HG03060 (cell line): ENCODE results near the gene MMP8.
"Not testable (repeated sequence)": the region's sequence is repeated elsewhere in the genome, so short reads cannot be mapped to it uniquely, and the experiment has no call there.

Experiments used
- ATAC-seq: cut with Tn5 transposase; IDR thresholded peaks from one replicate; pipeline ENCODE4 v1.9.1; 2021; ENCODE audit warnings: low read depth, moderate number of reproducible peaks; ENCODE audit not compliant: unreplicated experiment

MMP8 gene, protein sequence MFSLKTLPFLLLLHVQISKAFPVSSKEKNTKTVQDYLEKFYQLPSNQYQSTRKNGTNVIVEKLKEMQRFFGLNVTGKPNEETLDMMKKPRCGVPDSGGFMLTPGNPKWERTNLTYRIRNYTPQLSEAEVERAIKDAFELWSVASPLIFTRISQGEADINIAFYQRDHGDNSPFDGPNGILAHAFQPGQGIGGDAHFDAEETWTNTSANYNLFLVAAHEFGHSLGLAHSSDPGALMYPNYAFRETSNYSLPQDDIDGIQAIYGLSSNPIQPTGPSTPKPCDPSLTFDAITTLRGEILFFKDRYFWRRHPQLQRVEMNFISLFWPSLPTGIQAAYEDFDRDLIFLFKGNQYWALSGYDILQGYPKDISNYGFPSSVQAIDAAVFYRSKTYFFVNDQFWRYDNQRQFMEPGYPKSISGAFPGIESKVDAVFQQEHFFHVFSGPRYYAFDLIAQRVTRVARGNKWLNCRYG

DNA sequence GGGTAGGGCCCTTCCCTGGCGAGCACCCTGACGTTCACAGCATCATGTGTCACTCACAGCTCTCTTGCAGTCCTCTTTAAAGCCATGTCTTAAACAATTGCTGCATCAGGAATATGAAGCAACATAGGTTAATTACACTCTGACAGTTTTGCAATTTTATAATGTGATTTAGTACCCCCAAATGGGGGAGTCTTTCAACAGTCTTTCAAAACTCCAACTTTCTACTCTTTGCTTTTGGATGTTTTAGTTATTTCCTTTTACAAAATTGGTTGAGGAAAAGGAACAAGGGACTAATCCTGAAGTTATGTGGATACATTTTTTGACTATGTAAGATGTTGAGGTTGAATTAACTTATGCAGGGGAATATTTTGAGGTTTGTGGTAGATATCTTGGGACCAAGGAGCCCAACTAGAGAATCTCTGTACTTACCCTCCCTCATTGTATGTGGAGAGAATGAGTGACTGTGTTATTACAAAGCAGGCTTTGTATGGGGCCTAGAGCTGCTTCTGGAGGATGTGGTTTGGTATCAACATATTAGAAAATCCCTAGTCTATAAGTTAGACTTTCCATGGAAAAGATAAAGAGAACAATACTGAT, at the start of gene MMP8:
Gene MMP8, minus strand, starts transcription at position 51 of the 597 bp plus-strand sequence. CDS start 99 bp downstream, outside the sequence.
- ATAC-seq: no peak

DNA sequence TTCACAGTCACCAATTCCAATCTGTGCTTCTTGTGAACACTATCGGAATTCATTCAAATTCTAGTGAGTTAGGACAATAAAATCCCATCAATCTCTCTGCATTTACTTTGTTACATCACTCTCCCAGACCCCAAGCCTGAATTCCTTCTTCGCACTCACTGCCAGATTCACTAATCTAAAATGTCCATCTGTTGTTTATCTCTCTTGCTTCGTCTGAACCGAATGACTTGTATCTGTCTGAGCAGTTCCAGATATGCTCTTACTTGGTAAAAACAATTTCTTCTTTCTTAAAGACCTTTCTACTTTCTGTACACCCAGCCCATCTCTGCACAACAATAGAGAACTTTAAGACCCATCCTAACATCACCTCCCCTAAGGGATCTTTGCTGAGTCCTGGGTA, 48.6 kb upstream of the MMP8 start:
- ATAC-seq: no peak

DNA sequence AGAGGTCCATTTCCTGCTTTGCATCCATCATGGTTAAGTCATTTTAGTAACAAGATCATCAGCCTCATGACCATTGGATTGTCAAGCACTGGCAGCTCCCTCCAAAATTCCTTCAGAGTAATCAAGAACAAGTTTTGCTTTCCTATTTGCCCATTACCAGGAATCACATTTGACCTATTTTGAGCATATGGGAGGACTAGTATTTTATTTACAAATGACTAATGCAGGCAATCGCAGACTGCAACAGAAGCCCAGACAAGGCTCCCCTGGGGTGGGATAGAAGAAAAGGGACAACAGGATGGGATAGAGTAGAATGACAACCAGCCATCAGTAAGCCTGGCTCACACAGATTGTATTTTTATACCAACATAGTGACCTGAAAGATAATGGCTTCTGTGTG, 46.6 kb upstream of the MMP8 start:
- no peak for ATAC-seq

DNA sequence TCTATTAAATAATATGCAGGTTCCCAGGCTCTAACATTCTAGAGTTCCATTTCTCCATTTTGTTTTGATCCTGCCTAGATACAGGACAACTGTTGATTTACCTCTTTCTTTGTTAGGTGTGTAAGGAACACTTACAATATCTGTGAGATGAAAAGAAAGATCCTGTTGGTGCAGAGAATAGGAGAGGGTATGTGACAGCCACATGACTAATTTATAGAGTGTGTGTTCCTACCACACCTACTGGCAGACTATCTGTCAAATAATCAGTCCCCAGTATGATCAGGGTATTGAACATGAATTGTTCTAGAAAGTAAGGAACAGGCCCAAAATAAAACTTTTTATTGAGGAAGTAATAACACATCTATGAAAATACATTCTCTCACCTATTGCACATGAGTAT, 45.4 kb upstream of the MMP8 start:
- ATAC-seq: no peak

DNA sequence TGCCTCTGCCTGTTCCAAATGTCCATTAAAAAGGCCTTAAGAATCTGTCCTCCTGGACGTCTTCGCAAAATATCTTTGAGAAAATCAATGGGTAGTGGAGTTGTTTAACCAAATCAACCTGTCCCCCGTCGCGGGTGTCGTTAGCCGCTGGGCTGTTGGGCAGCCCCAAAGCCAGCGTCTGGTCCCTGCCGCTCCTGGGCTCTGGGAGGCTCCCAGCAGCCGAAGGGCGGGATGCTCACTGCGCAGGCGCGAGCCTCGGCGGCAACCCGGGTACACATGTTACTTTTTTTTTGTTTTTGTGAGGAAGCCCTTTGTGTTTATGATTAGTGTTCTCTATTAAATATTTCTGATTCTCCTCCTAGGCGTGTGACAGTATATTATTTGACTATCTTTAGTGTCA, 43.0 kb upstream of the MMP8 start:
- no peak for ATAC-seq

DNA sequence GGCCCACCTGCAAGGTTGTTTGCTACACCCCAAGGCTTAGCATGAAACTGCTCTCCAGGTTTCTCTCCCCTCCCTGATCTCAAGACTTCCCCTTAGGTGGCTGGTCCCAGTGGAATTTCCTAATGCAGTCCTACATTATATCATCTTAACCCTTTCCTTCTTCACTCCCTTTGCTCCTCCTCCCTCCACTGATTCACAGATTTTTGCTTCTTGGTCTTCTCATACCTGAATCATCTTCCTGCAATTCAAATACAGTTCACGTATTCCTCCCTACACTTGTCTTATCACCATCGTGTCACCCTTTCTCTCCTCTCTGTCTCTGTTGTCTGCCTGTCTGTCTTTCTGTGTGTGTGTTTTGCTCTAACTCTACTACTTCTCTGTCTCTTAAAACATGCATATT, 38.7 kb upstream of the MMP8 start:
- no peak for ATAC-seq

DNA sequence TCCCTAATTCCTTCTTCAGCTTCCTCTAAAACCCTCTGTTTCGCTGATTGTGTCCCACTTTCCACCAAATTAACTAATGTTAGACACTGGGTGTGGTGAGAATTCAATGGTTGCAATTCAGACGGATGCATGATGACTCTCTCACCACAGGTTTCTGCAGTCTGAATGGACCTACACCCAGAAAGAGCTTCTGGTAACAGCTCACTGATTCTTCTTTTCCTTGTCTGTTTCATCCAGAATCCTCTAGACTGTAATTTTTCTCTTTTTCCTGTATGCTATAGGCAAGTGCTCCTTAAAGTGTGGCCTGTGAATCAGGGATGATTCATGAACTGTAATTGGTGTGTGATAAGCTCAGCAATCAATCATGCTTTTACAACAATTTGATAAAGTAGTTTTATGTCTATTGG, 37.6 kb upstream of the MMP8 start:
- no peak for ATAC-seq

DNA sequence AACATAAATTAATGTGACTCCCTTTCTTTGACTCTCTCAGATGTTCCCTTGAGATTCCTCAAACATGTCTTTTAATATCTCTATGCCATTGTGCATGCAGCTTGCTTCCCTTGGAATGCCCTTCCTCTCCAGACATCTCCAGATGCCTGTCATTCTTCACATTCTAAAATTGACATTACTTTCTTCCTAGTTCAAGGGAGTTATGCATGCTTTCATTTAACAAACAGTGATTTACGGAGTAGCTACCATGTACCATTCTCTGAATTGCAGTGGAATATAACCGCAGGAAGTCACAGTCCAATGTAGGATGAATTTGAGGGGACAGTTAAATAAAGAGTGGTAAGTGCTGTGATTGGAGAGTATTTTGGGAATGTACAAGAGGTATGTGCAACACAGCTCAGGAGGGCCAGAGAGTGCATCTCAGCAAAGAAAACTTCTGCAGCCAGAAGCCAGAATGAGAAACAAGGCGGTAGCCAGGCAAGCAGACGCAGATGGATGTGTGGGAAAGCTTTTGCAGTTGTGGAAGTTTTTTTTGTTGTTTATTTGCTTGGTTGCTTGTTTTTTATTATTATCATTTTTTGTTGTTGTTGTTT, 37.0 kb upstream of the MMP8 start:
- no peak for ATAC-seq

DNA sequence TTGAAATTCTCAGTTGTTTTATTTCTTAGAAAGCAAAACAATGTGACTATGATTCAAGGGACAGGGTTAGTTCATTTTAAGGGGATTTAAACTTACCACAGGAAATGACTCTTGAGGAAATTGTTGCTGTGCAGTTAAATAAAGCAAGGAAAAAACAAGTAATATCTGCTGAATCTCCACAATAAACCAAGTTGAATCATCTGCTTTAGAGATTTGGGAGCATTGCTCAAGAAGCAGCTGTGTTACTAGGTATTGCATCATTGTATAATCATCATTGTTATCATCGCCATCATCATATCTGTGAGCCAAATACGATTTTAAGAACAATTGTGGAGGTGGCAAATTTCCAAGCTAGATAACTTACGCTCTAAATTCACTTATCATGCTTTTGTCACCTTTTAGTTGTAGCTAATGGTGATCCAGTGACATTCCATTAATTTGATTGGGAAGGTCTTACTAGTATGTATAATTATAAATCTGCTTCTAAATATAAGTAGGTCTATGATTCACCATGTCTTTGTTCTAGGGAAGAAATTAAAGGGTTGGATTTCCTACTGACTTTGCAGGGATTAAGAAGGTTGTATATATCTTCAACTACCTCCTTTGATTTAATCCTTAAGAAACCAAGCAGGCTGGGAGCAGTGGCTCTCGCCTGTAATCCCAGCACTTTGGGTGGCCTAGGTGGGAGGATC, 35.7 kb upstream of the MMP8 start:
- no peak for ATAC-seq

DNA sequence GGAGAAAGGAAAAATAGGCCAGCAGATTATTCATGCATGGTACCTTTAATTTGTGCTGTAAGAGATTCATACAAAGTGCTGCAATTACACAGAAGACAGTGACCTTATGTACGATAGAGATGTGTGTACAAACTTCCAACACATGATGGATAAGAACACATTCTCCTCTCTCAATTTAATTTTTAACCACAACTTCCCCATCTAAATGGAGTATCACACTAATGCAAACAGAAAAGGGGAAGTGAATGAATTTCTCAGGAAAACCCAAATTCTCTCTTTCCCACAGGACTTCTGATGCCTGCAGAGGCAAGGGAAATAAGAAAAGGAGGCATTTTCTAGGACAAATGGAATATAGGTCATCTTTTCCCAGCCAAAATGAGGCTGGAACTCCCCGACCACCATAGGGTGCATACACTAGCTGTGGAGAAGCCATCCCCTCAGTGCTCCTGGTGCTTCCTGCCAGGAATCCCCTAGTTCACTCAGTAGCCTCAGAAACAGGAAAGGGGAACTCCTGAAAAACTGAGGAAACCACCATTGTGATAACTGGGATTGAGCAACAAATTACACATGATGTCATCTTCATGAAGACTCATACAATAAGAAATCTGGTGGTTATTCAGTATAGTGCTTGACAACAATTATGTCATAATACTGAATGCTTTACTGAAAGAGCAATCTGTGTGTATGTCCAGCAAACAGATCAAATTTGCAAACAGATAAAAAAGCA, 33.2 kb upstream of the MMP8 start:
- ATAC-seq: no peak

DNA sequence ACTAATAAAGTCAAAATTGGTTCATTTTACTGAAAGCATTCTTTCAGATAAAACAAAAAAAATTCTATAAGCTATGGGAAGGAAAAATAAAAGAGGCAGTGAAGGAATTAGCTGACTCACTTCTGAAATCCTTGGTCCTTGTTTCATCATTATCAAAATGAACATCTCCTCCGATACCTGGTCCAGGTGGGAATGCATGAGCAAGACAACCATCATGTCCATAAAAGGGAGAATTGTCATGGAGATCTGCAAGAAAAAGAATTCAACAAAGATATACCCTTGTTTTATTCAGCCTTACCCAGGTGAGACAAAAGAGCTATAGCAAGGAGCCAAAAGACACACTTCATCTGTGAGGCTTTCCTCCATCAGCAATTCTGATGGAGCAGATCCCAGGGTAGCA, 28.5 kb upstream of the MMP8 start:
- no peak for ATAC-seq

DNA sequence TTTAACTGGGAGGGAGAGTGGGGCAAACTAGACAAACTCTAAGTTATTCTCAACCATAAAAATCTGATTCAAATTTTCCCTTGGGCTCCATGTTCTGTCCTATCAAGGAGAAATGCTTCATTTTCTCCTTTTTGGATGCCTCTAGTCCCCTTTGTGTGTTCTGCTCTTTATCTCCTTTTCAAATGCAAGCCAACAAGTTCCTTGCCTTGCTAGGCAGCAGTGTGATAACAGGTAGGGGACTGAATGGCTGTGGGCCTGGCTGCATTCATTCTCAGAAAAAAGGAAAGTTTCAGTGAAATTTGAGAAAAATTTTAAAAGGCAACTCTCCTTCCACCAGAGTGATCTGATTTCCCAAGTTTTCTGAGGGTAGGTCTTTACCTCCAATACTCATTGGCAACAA, 26.9 kb upstream of the MMP8 start:
- ATAC-seq: no peak

DNA sequence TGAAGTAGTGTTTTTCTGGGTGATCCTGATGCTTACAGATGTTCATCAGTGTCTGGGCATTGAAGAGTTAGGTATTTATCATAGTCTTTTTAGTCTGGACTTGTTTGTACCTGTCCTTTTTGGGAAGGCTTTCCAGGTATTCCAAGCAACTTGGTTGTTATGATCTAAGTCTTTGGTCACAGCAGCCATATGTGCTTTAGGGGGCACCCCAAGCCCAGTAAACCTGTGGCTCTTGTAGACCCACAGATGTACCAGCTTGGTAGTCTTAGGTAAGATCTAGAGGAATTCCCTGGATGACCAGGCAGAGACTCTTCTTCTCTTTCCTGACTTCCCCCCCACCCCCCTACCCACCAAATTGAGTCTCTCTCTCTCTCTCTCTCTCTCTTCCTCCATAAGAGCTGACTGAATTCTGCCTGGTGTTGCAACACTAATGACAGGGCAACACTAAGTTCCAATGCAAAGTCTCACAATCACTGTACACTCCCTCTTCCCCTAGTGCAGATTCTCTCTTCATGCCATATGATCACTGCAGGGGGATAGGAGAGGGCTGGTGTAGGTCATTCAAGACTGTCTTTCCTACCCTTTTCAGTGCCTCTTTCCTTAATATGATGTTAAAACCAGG, 24.5 kb upstream of the MMP8 start:
- ATAC-seq: no peak

DNA sequence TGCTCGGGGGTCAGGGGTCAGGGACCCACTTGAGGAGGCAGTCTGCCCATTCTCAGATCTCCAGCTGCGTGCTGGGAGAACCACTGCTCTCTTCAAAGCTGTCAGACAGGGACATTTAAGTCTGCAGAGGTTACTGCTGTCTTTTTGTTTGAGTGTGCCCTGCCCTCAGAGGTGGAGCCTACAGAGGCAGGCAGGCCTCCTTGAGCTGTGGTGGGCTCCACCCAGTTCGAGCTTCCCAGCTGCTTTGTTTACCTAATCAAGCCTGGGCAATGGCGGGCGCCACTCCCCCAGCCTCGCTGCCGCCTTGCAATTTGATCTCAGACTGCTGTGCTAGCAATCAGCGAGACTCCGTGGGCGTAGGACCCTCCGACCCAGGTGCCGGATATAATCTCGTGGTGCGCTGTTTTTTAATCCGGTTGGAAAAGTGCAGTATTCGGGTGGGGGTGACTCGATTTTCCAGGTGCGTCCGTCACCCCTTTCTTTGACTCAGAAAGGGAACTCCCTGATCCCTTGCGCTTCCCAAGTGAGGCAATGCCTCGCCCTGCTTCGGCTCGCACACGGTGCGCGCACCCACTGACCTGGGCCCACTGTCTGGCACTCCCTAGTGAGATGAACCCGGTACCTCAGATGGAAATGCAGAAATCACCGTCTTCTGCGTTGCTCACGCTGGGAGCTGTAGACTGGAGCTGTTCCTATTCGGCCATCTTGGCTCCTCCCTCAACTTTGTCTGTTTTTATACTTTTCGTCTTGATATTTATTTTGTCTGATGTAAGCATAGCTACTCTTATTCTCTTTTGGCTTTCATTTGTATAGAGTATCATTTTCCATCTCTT, 22.2 kb upstream of the MMP8 start:
- ATAC-seq: not testable (repeated sequence)

DNA sequence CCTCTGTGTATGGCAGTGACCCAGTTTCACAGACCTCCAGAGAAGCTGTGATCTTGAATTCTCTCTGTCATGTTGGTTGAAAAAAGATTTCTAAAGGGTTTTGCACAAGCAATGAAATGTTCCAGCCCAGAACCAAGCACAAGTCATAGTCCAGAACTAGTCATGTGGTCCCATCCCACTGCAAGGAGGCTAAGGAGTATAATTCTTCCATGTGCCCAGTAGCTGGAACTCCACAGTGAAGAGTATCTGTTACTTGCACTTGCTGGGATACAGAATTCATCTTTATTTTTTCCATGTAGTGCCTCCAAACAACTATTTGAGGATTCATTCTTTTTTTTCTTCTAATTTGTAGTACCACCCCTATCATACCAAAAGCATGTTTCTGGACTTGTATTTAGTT, 9.9 kb upstream of the MMP8 start:
- no peak for ATAC-seq

DNA sequence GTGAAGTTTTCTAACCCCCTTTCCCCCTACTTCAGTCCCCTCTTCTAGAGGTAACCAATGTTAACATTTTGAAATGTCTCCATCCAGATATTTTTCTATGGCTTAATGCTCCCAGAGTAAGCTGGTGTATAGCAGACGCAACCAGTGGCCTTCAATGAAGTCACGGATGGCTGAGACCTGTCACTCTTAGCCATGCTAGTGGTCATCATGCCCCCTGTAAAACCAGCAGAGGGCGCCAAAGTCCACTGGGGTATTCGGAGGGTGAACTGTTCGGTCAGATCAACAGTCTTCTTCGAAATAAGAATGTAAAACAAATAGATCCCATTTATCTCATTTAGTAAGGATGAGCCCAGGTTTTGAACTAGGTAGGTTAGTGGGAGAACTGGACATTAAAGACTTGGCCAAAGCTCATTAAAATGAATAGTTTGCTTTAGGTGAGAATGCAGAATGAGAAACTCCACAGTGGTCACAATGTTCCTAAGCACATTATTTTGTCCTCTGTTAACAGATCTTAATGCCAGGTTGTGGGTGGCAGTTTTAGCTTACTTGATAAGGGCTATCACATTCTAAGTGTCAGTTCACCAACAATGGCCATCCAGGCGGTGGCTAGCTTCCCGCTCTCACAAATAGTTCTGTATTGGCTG, 8.6 kb upstream of the MMP8 start:
- peak; percentile 87 for ATAC-seq

DNA sequence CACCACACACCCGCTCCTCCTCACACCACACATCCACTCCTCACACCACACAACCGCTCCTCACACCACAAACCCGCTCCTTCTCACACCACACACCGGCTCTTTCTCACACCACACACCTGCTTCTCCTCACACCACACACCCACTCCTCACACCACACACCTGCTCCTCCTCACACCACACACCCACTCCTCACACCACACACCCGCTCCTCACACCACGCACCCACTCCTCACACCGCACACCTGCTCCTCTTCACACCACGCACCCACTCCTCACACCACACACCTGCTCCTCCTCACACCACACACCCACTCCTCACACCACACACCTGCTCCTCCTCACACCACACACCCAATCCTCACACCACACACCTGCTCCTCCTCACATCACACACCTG, 6.2 kb upstream of the MMP8 start:
- not testable (repeated sequence) for ATAC-seq

DNA sequence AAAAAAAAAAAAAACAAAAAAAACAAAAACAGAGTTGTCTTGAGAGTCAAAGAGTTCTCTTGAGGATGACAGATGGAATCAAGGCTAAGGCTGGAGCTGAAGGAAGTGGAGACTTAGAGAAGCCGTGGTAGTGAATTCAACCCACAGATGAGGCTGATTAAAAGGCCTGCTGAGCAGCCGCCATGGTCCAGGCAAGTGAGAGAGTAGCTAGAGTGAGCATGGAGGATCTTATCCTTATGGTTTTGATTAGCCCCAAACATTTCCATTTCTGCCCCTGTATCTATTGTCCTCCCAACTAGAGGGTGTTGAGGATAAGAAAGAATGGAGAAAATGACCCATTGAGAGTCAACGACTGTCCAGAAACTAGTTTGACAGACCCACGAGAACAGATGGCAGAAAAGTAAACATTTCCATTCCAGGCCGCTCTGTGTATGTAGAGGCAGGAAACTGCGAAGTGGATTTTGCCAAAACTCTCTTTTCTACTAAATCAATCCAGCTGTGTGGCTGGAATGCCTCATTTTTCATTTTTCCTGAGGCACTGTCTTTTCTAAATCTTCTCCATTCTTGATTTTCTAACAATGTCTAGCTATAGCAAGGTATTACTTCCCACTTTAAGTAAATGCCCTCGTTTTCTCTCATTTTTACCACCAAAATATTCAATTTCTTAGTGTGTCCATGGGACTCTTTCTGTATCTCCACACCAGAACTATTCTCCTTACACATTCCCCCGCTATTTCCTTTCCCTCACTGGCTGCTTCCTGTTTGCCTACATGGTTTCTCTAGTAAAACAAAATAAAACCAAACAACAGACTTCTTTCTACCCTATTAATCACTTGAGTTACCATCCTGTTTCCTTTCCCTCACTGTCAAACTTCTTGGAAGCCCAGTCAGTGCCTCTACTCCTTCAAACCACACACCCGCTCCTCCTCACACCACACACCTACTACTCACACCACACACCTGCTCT, 5.4 kb upstream of the MMP8 start:
- no peak for ATAC-seq
